ENCODE results near the gene SNRNP25. TPM values are rescaled to one million over a fixed set of nuclear protein-coding genes. Genes with fewer than 3 reads are reported as not detected.
"Not testable (repeated sequence)": the region's sequence is repeated elsewhere in the genome, so short reads cannot be mapped to it uniquely, and the experiment has no call there.

The SNRNP25 gene
- 10 to 100 TPM; 42.5 to 50.0 TPM for total RNA-seq

DNA sequence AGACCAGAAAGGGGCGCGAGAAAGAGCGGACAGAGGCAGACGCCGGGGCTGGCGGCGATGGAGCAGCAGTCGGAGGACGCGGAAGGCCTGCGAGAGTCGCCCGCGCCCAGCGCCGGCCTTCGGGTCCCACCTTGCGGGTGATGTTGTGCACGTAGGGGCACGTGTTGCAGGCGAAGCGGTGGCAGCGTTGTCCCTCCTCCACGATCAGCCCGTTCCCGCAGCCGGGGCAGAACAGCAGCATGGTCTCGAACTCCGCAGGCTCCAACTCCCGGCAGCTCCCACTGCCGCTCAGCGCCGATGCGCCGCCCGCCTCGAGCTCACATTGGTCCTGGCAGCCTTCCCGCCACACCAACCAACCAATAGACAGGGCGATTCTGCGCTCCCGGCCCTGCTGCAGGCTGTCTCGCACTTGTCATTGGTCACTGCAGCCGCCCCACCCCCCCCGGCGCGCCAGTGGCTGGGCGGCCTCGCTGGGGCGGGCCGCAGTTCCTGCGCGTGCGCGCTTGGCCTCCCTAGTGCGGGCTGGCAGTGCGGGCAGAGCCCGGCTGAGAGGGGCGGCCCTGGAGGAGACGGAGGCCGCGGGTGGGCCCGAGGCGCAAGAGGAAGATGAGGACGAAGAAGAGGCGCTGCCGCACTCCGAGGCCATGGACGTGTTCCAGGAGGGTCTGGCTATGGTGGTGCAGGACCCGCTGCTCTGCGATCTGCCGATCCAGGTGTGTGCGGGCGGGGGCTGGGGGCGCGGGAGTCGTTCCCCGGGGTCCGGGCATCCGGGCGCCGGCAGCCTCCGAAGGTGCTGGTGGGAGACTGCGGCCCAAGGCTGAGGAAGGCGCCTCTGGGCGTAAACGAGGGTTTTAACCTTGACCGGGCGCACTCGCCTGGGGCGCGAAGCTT, at the start of gene SNRNP25, which contains the start of gene POLR3K:
TSS of gene SNRNP25 (plus strand) at position 483 of the 891 bp plus-strand sequence. CDS start at position 672, 189 bp downstream.
TSS of gene POLR3K (minus strand) at position 263 of the 891 bp plus-strand sequence. CDS start at position 241, 22 bp downstream.
- POLR2A ChIA-PET, result interaction anchor here (0.6 to 1.4 kb wide), 5 partner anchors 12 to 181 kb away, joined by 3 to 4 read pairs (median 4); partner anchors contain the start of gene FAM234A

DNA sequence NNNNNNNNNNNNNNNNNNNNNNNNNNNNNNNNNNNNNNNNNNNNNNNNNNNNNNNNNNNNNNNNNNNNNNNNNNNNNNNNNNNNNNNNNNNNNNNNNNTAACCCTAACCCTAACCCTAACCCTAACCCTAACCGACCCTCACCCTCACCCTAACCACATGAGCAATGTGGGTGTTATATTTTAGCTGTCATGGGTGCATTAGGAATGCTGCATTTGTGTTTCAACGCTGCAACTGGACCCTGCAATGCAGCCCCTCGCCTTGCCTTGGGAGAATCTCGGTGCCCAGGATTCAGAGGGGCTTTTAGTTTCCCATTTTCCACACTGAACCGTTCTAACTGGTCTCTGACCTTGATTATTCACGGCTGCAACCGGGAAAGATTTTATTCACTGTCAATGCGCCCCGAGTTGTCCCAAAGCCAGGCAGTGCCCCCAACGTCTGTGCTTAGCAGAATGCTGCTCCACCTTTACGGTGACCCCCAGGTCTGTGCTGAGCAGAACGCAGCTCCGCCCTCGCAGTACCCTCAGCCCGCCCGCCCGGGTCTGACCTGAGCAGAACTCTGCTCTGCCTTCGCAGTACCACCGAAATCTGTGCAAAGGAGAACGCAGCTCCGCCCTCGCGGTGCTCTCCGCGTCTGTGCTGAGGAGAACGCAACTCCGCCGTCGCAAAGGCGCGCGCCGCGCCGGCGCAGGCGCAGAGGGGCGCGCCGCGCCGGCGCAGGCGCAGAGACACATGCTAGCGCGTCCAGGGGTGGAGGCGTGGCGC, 43.5 kb upstream of the SNRNP25 start:
- H3K27ac Mint-ChIP-seq, result no peak overlapping the region
- peak overlapping the region; percentile 19 for H3K4me3 Mint-ChIP-seq
- no peaks in the 10 kb centered on the region for H3K36me3 Mint-ChIP-seq (ENCODE audit: low read depth)
- no peaks in the 10 kb centered on the region for H3K9me3 Mint-ChIP-seq (ENCODE audit: low read depth)
- DNase-seq (no peak), ATAC-seq (peak; percentile 83)
- no peaks in the 10 kb centered on the region for H3K27me3 Mint-ChIP-seq
- H3K4me1 Mint-ChIP-seq, result no peaks in the 10 kb centered on the region
- intact Hi-C loops (cut with DNase I, micrococcal nuclease), result no loop called here
- POLR2A ChIA-PET, result no interaction called here
- CTCF ChIA-PET, result no interaction called here

More for the DNA sequence above, at the start of gene SNRNP25, which contains the start of gene POLR3K:
- Mint-ChIP-seq H3K27me3 (no peaks in the 10 kb centered on the region), H3K27ac (peak within 1 kb of the TSS; percentile 90), H3K36me3 (ENCODE audit: low read depth) (peaks cover 31% of the 10 kb centered on the region), H3K4me3 (peak within 1 kb of the TSS; percentile 94), H3K4me1 (peaks cover 30% of the 10 kb centered on the region), H3K9me3 (ENCODE audit: low read depth) (no peaks in the 10 kb centered on the region)
- peak; percentile 100 for DNase-seq
- intact Hi-C loops (cut with DNase I, micrococcal nuclease), result loop anchor here in 1 of 2 experiments (1.0 kb wide), 9 partner anchors 25 to 474 kb away; partner anchors contain the start of genes CAPN15, FAM234A, LUC7L and MPG
- CTCF ChIA-PET, result interaction anchor here (0.8 to 2.2 kb wide), 5 partner anchors 12 to 375 kb away, joined by 3 to 15 read pairs (median 6); no protein-coding TSS in a partner anchor
- ATAC-seq, result peak; percentile 98

DNA sequence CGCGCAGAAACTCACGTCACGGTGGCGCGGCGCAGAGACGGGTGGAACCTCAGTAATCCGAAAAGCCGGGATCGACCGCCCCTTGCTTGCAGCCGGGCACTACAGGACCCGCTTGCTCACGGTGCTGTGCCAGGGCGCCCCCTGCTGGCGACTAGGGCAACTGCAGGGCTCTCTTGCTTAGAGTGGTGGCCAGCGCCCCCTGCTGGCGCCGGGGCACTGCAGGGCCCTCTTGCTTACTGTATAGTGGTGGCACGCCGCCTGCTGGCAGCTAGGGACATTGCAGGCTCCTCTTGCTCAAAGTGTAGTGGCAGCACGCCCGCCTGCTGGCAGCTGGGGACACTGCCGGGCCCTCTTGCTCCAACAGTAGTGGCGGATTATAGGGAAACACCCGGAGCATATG, 42.9 kb upstream of the SNRNP25 start:
- not testable (repeated sequence) for H3K27ac Mint-ChIP-seq

DNA sequence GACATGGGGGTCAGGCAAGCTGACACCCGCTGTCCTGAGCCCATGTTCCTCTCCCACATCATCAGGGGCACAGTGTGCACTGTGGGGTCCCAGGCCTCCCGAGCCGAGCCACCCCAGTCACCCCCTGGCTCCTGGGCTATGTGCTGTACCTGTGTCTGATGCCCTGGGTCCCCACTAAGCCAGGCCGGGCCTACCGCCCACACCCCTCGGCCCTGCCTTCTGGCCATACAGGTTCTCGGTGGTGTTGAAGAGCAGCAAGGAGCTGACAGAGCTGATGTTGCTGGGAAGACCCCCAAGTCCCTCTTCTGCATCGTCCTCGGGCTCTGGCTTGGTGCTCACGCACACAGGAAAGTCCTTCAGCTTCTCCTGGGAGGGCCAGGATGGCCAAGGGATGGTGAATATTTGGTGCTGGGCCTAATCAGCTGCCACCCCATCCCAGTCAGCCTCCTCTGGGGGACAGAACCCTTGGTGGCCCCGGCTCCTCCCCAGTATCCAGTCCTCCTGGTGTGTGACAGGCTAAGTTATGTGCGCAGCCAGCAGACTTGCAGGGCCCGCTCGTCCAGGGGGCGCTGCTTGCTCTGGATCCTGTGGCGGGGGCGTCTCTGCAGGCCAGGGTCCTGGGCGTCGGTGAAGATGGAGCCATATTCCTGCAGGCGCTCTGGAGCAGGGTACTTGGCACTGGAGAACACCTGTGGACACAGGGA, 36.4 kb upstream of the SNRNP25 start:
- CTCF ChIA-PET; intact Hi-C loops (cut with DNase I, micrococcal nuclease); H3K4me1 Mint-ChIP-seq; POLR2A ChIA-PET; ATAC-seq; H3K4me3 Mint-ChIP-seq; DNase-seq; H3K9me3 Mint-ChIP-seq (ENCODE audit: low read depth); H3K27ac Mint-ChIP-seq; H3K27me3 Mint-ChIP-seq; H3K36me3 Mint-ChIP-seq (ENCODE audit: low read depth): not testable (repeated sequence)

More for the DNA sequence above, 42.9 kb upstream of the SNRNP25 start:
- peak; percentile 92 for DNase-seq
- H3K4me3 Mint-ChIP-seq; H3K9me3 Mint-ChIP-seq (ENCODE audit: low read depth); ATAC-seq; H3K27me3 Mint-ChIP-seq; CTCF ChIA-PET; intact Hi-C loops (cut with DNase I, micrococcal nuclease); H3K4me1 Mint-ChIP-seq; POLR2A ChIA-PET; H3K36me3 Mint-ChIP-seq (ENCODE audit: low read depth): not testable (repeated sequence)

DNA sequence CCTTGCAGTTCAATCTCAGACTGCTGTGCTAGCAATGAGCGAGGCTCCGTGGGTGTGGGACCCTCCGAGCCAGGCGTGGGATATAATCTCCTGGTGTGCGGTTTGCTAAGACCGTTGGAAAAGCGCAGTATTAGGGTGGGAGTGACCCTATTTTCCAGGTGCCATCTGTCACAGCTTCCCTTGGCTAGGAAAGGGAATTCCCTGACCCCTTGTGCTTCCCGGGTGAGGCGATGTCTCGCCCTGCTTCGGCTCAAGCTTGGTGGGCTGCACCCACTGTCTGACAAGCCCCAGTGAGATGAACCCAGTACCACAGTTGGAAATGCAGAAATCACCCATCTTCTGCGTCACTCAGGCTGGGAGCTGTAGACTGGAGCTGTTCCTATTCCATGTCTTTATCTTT, 32.7 kb upstream of the SNRNP25 start:
- H3K4me3 Mint-ChIP-seq; H3K36me3 Mint-ChIP-seq (ENCODE audit: low read depth); H3K4me1 Mint-ChIP-seq; H3K9me3 Mint-ChIP-seq (ENCODE audit: low read depth); intact Hi-C loops (cut with DNase I, micrococcal nuclease); H3K27ac Mint-ChIP-seq; CTCF ChIA-PET; DNase-seq; ATAC-seq; H3K27me3 Mint-ChIP-seq; POLR2A ChIA-PET: not testable (repeated sequence)

DNA sequence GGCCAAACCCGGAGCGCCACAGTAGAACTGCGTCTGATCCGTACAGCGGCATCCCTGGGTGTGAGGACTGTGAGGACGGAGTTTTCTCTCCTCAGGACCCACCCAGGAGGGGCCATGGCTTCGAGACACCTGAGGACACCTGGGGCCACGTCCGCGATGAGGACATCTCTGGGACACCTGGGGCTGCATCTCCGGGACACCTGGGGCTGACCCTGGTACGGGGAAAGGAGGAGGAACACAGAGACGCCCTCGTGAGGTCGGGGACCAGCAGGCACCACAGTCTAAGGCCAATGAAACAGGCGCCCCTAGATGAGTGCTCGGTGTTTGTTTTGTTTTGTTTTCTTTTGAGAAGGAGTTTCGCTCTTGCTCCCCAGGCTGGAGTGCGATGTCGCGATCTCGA, 29.5 kb upstream of the SNRNP25 start:
- H3K4me1 Mint-ChIP-seq; H3K27ac Mint-ChIP-seq; CTCF ChIA-PET; intact Hi-C loops (cut with DNase I, micrococcal nuclease); H3K36me3 Mint-ChIP-seq (ENCODE audit: low read depth); H3K9me3 Mint-ChIP-seq (ENCODE audit: low read depth); H3K4me3 Mint-ChIP-seq; DNase-seq; ATAC-seq; H3K27me3 Mint-ChIP-seq; POLR2A ChIA-PET: not testable (repeated sequence)

DNA sequence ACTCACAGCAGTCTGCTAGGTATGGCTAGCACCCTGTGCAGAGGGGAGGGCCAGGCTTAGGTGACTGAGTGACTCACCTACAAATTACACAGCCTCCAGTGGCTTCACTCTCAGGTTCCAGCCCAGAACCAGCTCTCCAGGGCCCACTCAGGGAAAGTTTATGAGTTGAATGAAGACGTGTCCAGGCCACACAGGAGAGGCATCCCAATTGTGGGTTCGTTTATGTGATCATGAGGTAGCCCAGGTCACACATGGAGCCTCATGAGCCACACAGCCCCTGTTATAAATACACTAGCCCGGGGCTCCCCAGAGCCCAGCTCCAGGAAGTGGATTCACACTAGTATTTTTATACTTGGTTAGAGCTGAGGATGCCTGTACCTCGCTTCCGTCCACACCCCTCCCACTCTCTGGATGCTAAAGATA, 27.7 kb upstream of the SNRNP25 start:
- H3K4me3 Mint-ChIP-seq; H3K27me3 Mint-ChIP-seq; POLR2A ChIA-PET; H3K4me1 Mint-ChIP-seq; H3K36me3 Mint-ChIP-seq (ENCODE audit: low read depth); H3K9me3 Mint-ChIP-seq (ENCODE audit: low read depth); H3K27ac Mint-ChIP-seq; intact Hi-C loops (cut with DNase I, micrococcal nuclease); CTCF ChIA-PET; DNase-seq: not testable (repeated sequence)
- peak; percentile 69 for ATAC-seq

DNA sequence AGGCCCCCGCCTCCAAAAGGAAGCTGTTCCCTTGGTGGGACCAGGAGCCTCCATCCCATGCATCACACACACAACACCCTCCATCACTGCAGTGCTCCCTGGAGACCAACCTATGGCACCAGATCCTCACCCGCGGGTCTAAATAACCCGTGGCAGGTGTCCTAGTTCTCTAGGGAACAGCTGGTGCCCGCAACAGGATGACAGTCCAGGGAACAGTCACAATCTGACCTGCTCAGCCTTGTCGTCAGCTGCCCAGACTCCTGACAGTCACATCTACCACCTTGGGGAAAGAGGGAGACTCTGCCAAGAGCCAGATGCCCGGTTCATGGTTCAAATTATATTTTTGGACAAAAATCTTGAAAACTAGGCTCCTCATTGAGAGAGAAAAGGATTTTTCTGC, 23.0 kb upstream of the SNRNP25 start:
- POLR2A ChIA-PET; DNase-seq; ATAC-seq; H3K36me3 Mint-ChIP-seq (ENCODE audit: low read depth); H3K9me3 Mint-ChIP-seq (ENCODE audit: low read depth); H3K27ac Mint-ChIP-seq; intact Hi-C loops (cut with DNase I, micrococcal nuclease); H3K4me3 Mint-ChIP-seq; H3K27me3 Mint-ChIP-seq; H3K4me1 Mint-ChIP-seq; CTCF ChIA-PET: not testable (repeated sequence)

DNA sequence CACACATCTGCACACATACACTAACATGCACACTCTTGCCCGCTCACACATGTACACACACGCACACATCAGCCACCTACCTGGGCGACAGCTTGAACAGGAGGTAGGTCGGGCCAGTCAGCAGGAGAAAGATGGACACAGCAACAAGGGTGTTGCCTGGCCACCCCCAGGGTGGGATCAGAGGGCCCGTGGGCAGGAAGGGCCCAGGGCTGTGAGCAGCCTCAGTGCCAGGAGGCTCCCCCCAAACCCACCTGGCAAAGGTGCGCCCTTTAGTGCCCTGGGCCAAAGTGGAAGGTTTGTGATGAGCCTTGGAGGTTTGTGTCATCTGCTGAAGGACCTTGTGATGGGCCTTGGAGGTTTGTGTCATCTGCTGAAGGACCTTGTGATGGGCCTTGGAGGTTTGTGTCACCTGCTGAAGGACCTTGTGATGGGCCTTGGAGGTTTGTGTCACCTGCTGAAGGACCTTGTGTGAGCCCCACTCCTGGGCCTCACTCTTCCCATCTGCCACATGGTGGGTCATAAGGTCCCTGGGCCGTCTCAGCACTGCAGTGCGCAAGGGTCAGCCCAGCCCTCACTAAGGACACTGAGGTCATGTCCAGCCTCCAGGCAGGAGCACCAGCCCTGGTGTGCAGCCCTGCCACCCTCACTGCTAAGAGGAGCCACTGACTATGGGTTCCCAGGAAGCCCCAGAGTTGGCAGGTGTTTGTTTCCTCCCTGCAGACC, 20.3 kb upstream of the SNRNP25 start:
- intact Hi-C loops (cut with DNase I, micrococcal nuclease); H3K4me3 Mint-ChIP-seq; H3K36me3 Mint-ChIP-seq (ENCODE audit: low read depth); CTCF ChIA-PET; DNase-seq; POLR2A ChIA-PET; ATAC-seq; H3K9me3 Mint-ChIP-seq (ENCODE audit: low read depth); H3K27me3 Mint-ChIP-seq; H3K4me1 Mint-ChIP-seq; H3K27ac Mint-ChIP-seq: not testable (repeated sequence)

DNA sequence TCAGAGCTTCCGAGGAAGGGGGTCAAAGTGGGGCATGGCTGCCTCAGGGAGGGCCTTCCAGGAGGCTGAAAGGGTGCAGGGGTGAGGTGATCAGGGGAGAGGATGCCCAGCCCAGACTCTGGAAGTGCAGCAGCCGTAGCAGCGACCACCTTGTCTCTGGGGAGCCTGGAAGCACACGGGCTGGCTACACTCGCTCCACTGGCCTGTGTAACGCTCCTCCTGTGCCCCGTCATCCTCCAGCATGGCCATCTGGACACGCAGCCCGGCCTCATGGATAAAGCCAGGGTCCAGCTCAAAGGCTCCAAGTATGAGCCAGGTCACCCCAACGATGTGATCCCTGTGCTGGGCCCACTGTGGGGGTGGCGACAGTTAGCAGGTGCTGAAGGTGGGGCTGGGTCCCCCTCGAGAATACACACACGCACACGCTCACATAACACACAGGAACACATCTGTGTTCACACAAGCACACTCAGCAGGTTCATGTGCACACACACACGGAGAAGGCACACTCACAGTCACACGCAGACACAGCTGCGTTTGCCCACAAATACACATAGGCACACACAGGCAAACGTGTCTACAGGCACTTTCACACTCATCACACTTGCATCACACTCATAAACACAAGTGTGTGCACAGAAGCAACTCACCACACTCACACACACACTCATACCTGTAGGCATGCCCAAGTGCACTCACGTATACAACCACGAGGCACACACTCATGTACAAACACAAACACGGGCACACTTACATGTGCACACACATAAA, 19.6 kb upstream of the SNRNP25 start:
- Mint-ChIP-seq H3K4me3 (no peak overlapping the region), H3K36me3 (ENCODE audit: low read depth) (peaks cover 3% of the 10 kb centered on the region), H3K27ac (no peak overlapping the region), H3K27me3 (no peaks in the 10 kb centered on the region), H3K4me1 (peaks cover 7% of the 10 kb centered on the region), H3K9me3 (ENCODE audit: low read depth) (no peaks in the 10 kb centered on the region)
- ChIA-PET POLR2A (no interaction called here), CTCF (no interaction called here)
- DNase-seq (no peak), ATAC-seq (no peak)
- intact Hi-C loops (cut with DNase I, micrococcal nuclease), result no loop called here
